ENCODE measurements around the gene KLHDC10.
"Not testable (repeated sequence)": the region's sequence is repeated elsewhere in the genome, so short reads cannot be mapped to it uniquely, and the experiment has no call there.

The KLHDC10 gene

DNA sequence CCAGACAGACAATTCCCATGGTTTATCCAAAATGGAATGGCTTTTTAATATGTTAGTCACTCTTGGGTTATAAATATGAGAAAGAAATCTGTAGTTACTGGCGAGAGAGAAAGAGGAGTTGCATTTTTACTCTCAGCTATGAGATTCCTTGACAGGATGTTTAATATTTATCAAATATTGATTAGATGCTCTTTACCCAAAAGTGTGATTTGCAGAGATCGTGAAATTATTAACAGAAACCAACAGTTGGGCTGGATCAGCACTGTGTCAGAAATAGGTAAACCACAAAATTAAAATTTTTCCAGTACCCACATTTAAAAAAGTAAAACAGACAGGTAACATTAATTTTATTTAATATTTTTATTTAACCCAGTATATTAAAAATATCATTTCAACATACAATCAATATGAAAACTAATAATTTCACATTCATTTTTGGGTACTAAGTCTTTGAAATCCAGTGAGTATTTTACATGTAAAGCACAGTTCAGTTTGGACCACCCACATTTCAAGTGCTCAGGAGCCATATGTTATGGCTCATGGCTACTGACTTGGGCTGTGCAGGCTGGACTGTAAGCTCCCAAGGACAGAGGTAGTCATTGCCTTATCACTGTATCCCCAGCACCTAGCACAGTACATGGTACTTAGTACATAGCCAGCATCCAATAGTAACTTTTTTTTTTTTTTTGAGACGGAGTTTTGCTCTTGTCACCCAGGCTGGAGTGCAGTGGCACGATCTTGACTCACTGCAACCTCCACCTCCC is 42.5 kb downstream of the KLHDC10 start:
- TF ChIP-seq, protein P1, sequence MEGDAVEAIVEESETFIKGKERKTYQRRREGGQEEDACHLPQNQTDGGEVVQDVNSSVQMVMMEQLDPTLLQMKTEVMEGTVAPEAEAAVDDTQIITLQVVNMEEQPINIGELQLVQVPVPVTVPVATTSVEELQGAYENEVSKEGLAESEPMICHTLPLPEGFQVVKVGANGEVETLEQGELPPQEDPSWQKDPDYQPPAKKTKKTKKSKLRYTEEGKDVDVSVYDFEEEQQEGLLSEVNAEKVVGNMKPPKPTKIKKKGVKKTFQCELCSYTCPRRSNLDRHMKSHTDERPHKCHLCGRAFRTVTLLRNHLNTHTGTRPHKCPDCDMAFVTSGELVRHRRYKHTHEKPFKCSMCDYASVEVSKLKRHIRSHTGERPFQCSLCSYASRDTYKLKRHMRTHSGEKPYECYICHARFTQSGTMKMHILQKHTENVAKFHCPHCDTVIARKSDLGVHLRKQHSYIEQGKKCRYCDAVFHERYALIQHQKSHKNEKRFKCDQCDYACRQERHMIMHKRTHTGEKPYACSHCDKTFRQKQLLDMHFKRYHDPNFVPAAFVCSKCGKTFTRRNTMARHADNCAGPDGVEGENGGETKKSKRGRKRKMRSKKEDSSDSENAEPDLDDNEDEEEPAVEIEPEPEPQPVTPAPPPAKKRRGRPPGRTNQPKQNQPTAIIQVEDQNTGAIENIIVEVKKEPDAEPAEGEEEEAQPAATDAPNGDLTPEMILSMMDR (IDR thresholded peaks at IDR 0.05; ENCODE audit: low read depth, low read length): no peak
- no peak overlapping the region for H3K4me3 ChIP-seq (ENCODE audit: low read depth, low read length)

- not testable (repeated sequence) for H3K4me3 ChIP-seq (ENCODE audit: low read depth, low read length)
Observed at GRCh38 chr7:130113426-130113805, 43.1 kb downstream of the KLHDC10 start.

GRCh38 chr7:130113887-130114286 is 43.6 kb downstream of the KLHDC10 start:
- TF ChIP-seq, protein P1 (IDR thresholded peaks at IDR 0.05; ENCODE audit: low read depth, low read length): no peak
- no peak overlapping the region for H3K4me3 ChIP-seq (ENCODE audit: low read depth, low read length)

DNA sequence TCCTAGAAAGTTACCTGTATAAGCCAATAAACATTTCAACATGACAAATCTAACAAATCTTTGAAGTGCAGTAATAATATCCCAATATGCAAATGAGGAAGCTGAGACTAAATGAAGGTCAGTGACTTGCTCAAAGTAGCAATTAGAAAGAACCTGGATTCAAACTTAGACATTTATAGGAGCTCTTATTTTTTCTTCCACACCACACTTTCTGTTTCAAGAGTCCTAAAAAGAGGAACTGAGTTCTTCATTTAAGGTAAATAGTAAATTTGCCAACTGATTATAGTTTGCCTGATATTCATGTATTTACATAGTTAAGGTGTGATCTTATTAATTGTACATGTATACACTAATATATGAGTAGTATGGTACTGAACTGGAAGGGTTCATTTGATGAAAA is 44.0 kb downstream of the KLHDC10 start:
- no peak overlapping the region for H3K4me3 ChIP-seq (ENCODE audit: low read depth, low read length)
- TF ChIP-seq, protein P1 (IDR thresholded peaks at IDR 0.05; ENCODE audit: low read depth, low read length): no peak

GRCh38 chr7:130114776-130115175 is 44.4 kb downstream of the KLHDC10 start:
- no peak overlapping the region for H3K4me3 ChIP-seq (ENCODE audit: low read depth, low read length)
- TF ChIP-seq, protein P1 (IDR thresholded peaks at IDR 0.05; ENCODE audit: low read depth, low read length): no peak

DNA sequence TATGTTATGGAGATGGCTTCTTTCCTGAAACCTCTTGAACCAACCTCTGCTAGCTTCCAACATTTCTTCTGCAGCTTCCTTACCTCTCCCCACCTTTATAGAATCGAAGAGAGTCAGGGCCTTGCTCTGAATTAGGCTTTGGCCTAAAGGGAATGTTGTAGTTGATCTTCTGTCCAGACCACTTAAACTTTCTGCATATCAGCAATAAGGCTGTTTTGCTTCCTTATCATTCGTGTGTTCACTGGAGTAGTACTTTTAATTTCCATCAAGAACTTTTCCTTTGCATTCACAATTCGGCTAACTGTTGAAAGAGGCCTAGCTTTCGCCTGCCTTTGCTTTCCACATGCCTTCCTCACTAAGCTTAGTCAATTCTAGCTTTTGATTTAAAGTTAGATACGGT is 48.0 kb downstream of the KLHDC10 start:
- no peak overlapping the region for H3K4me3 ChIP-seq (ENCODE audit: low read depth, low read length)
- TF ChIP-seq, protein P1 (IDR thresholded peaks at IDR 0.05; ENCODE audit: low read depth, low read length): no peak

DNA sequence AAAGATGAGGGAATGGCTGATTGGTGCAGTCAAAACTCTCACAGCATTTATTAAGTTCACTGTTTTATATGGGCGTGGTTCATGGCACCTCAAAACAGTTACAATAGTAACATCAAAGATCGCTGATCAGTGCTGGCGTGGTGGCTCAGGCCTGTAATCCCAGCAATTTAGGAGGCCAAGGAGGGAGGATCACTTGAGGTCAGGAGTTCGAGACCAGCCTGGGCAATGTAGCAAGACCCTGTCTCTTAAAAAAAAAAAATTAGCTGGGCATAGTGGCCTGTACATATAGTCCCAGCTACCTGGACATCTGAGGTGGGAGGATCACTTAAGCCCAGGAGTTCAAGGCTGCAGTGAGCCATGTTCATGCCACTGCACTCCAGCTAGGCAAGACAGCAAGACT is 48.5 kb downstream of the KLHDC10 start:
- TF ChIP-seq, protein P1 (IDR thresholded peaks at IDR 0.05; ENCODE audit: low read depth, low read length): no peak
- no peak overlapping the region for H3K4me3 ChIP-seq (ENCODE audit: low read depth, low read length)

DNA sequence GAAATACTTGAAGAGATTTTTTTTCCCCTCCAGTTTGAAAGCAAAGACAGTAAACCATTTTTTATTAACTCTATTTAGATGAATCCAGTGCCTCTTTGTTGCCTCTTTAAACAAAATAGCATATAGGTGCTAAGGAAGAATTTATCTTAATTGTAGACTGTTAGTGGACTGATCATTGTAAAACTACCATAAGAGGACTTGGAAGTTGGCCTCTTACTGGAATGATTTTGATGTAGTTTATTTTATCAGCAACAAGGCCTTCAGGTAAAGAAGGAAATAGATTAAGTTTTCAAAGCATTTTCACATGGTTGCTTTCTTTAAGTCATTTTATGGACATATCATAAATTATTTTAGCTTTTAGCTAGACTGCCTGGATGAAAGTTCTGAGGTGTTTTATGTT is 53.2 kb downstream of the KLHDC10 start:
- TF ChIP-seq, protein P1 (IDR thresholded peaks at IDR 0.05; ENCODE audit: low read depth, low read length): no peak
- no peak overlapping the region for H3K4me3 ChIP-seq (ENCODE audit: low read depth, low read length)
